GM18867 (cell line): ENCODE data around the gene RANGAP1.
"Not testable (repeated sequence)": the region's sequence is repeated elsewhere in the genome, so short reads cannot be mapped to it uniquely, and the experiment has no call there.

Experiments used
- ATAC-seq: cut with Tn5 transposase; IDR thresholded peaks from one replicate; pipeline ENCODE4 v1.9.1; 2021; ENCODE audit warnings: mild to moderate bottlenecking, moderate library complexity; ENCODE audit not compliant: unreplicated experiment

Gene RANGAP1

GRCh38 chr22:41301085-41302020 lies 15.4 kb upstream of the RANGAP1 start, which contains the start of gene ZC3H7B:
Gene ZC3H7B (plus strand): TSS chr22:41301525. CDS start chr22:41320661, 19,136 bp downstream.
- peak; percentile 90 for ATAC-seq

DNA sequence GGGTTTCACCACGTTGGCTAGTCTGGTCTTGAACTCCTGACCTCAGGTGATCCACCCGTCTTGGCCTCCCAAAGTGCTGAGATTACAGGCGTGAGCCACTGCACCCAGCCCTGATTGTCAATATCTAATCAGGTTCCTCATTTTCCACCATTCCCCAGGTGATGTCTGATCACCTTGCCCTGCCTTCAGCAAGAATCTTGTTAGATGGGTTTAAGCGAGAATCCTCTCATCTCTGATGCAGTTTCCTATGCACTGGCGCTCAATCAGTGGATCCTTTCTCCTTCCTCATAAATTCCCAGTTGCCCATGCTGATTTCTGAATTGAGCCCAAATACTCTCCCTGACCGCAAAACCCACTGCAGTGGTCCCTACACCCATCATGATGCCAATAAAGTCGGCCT lies 14.7 kb upstream of the RANGAP1 start:
- ATAC-seq, result no peak

- ATAC-seq, result no peak
Observed at GRCh38 chr22:41296826-41297667, 11.1 kb upstream of the RANGAP1 start.

DNA sequence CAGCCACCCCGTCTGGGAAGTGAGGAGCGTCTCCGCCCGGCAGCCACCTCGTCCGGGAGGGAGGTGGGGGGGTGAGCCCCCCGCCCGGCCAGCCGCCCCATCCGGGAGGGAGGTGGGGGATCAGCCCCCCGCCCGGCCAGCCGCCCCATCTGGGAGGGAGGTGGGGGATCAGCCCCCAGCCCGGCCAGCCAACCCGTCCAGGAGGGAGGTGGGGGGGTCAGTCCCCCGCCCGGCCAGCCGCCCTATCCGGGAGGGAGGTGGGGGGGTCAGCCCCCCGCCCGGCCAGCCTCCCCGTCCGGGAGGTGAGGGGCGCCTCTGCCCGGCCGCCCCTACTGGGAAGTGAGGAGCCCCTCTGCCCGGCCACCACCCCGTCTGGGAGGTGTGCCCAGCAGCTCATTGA lies 8.8 kb upstream of the RANGAP1 start:
- not testable (repeated sequence) for ATAC-seq

GRCh38 chr22:41290262-41291221 lies 4.6 kb upstream of the RANGAP1 start:
- ATAC-seq, result no peak

GRCh38 chr22:41289671-41290070 lies 3.7 kb upstream of the RANGAP1 start:
- no peak for ATAC-seq

DNA sequence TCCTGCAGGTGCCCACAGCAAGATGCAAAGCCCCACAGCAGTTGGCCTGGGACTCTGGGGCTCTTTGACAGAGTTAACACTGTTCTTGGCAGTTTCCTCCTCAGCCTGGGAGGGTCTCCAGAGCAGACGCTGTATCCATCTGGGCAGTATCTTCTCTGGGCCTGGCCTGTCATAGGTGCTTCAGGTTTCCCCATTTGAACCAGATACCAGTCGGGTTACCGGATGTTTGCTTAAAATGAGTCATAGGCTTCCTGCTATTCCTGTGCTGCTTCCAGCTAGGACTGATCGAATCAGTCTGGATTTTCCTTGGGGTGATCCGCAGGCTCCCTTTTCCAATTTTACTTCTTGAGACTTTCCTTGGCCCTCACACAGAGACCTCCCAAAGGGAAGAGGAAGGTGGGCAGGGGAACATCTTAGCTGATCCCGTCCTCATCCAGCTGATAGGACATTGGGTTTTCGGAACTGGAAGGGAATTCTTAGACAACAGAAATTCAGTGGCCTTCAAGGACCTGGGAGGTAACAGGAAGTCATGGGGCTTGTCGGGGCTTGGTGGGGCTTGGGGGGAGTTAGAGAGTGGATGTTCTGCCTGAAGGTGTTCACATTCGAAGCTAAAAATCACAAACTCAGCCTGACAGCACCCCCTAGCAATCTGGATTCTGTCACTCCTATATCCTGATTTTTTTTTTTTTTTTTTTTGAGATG lies 2.4 kb upstream of the RANGAP1 start:
- ATAC-seq, result no peak

DNA sequence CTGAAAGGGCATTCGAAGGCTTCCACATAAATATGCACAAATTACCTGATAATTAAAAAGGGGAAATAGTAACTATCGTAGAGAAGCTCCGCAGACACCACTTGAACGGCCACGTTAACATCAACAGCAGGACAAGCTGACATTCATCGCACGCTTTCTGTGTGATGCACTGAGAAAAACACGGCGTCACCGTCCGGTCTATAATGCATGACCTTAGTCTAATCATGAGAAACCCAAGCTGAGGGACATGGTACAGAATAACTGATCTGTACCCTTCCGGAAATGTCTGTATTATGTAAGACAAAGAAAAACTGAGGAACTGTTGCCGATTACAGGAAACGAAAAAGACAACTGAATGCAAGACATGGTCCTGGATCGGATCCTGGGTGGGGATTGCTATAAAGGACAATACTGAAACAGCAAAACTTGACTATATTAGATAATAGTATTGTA lies 678 bp upstream of the RANGAP1 start:
- ATAC-seq, result peak; percentile 11

DNA sequence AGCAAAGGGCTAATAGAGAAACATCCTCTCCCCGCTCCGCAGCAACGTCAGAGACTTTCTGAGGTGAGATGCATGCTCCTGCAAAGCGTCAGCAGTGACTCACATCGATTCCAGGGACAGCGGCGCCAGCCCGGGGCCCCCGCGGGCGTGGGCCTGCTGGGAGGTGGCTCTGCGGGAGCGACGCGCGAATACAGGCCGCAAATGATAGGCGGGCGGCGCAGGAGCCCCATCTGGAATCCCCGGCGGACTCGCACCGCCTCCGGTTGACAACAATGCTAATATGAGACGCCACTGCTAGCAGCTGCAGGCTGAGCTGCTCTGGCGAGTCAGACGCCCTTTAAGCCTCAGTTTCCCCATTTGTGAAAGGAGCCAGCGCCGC lies 557 bp downstream of the RANGAP1 start:
- ATAC-seq, result peak; percentile 9

DNA sequence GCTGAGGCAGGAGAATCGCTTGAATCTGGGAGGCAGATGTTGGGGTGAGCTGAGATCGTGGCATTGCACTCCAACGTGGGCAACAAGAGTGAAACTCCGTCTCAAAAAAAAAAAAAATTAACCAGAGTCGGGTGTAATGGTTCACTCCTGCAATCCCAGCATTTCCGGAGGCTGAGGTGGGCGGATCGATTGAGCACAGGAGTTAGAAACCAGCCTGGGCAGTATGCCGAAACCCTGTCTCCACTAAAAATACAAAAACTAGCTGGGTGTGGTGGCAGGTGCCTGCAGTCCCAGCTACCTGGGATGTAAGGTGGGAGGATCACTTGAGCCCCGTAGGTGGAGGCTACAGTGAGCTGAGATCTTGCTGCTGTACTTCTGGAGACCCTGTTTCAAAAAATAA lies 1.5 kb downstream of the RANGAP1 start:
- ATAC-seq, result no peak

DNA sequence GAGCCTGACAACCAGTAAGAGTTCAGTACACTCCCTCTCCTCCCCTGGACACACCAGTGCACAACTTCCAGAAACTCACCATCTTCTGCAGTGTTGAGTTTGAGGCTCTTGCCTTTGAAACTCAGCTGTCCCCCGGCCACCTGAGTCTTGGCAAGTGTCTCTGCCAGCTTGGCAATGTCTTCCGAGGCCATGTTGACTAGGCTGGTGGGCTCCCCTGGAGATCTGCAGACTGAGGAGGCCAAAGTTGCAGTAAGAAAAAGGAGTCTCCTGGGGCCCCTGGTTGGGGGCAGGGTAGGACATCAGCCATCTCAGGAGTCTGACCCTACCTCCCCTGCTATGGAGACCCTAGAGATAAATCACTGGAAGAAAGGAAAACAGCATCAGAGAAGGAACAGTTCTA lies 5.1 kb downstream of the RANGAP1 start:
- no peak for ATAC-seq

DNA sequence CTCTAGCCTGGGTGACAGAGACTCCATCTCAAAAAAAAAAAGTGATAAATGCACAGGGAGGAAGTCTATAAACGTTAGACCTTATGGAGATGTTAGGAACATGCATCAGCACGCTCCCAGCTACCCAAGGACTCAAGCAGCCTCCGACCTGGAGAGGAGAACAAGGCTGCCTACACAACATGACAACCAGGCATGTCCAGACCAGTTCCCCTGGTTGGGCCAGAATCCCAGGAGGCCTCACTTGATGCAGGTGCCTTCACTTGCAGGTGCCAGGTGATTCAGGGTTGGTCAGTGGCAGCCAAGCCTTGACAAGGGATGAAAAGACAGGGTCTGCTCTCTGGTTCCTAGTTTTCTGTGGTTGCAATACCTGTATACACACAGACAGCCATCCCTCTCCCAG lies 5.9 kb downstream of the RANGAP1 start:
- ATAC-seq, result no peak

- no peak for ATAC-seq
Observed at GRCh38 chr22:41274856-41275255, 11.1 kb downstream of the RANGAP1 start.

- ATAC-seq, result no peak
Observed at GRCh38 chr22:41273128-41273527, 12.9 kb downstream of the RANGAP1 start.

GRCh38 chr22:41271787-41272186 lies 14.2 kb downstream of the RANGAP1 start:
- no peak for ATAC-seq

- ATAC-seq, result no peak
Observed at GRCh38 chr22:41267958-41268357, 18.0 kb downstream of the RANGAP1 start.

GRCh38 chr22:41264408-41264941 lies 21.5 kb downstream of the RANGAP1 start:
- no peak for ATAC-seq

- no peak for ATAC-seq
Observed at GRCh38 chr22:41263704-41264103, 22.3 kb downstream of the RANGAP1 start.

- no peak for ATAC-seq
Observed at GRCh38 chr22:41262250-41262765, 23.7 kb downstream of the RANGAP1 start.
